Left ventricle myocardium inferior (tissue), 1 donor: ENCODE results near the gene DNAJB12. TPM values are rescaled to one million over a fixed set of nuclear protein-coding genes. Genes with fewer than 3 reads are reported as not detected.

Experiments used
- DNase-seq: peaks from one replicate; pipeline ENCODE4 v3.0.0-alpha.2; 2020
- H3K27ac ChIP-seq: fragments of 200-600 bp; replicated peaks from 2 replicates; pipeline ENCODE4 v1.8.0; 2021
- H3K27me3 ChIP-seq: fragments of 200-600 bp; 2 replicates; pipeline ENCODE4 v1.8.0; 2021; ENCODE audit warnings: low read depth
- H3K36me3 ChIP-seq: fragments of 200-600 bp; 2 replicates; pipeline ENCODE4 v1.8.0; 2021
- H3K4me1 ChIP-seq: fragments of 200-600 bp; 2 replicates; pipeline ENCODE4 v1.8.0; 2021
- H3K4me3 ChIP-seq: fragments of 200-600 bp; 2 replicates; pipeline ENCODE4 v1.8.0; 2021; ENCODE audit warnings: mild to moderate bottlenecking, moderate library complexity
- H3K9me3 ChIP-seq: fragments of 200-600 bp; replicated peaks from 2 replicates; pipeline ENCODE4 v1.8.0; 2021
- CTCF ChIP-seq: fragments of 200-600 bp; IDR thresholded peaks from 2 replicates; pipeline ENCODE4 v1.8.0; 2021; ENCODE audit warnings: antibody characterized with exemption, mild to moderate bottlenecking, borderline replicate concordance
- intact Hi-C: fragments of 100-400 bp; cut with micrococcal nuclease; formaldehyde crosslinking; loops from one replicate; pipeline ENCODE4 v1.11.0; 2022
- total RNA-seq: library from RNA; stranded (reverse); fragmentation: NEBNext Ultra II Directional; extraction: Animal tissue kit (Norgen Biotek cat#: 25700); gene quantifications from one replicate; pipeline ENCODE4 v1.2.1, GENCODE V29; 2021
- donor health status: DM: no; HTN: yes; CAD: no; lungs with severe emphysema.

The DNAJB12 gene
- total RNA-seq, 1 donor from 2014 or later: 25.6 TPM

- H3K9me3 ChIP-seq: no peaks in the 10 kb centered on the region
- H3K27ac ChIP-seq: peak overlapping the region; percentile 95
- no peaks in the 10 kb centered on the region for H3K27me3 ChIP-seq
- TF ChIP-seq CTCF: no peak
- peak; percentile 17 for DNase-seq
- peak overlapping the region; percentile 17 for H3K4me3 ChIP-seq
- intact Hi-C loops: loop anchor here (5.0 to 10.0 kb wide), 3 partner anchors 92 to 284 kb away; no protein-coding TSS in a partner anchor
- H3K4me1 ChIP-seq: peaks cover 75% of the 10 kb centered on the region
- peaks cover 45% of the 10 kb centered on the region for H3K36me3 ChIP-seq
These were observed 18.3 kb downstream of the DNAJB12 start for GRCh38 chr10:72336259-72337038.

GRCh38 chr10:72335394-72336258, 19.1 kb downstream of the DNAJB12 start:
- peak; percentile 74 for DNase-seq
- Histone ChIP-seq H3K27ac (peak overlapping the region; percentile 95), H3K4me3 (peak overlapping the region; percentile 17), H3K36me3 (peaks cover 37% of the 10 kb centered on the region), H3K9me3 (no peaks in the 10 kb centered on the region), H3K4me1 (peaks cover 76% of the 10 kb centered on the region), H3K27me3 (no peaks in the 10 kb centered on the region)
- TF ChIP-seq CTCF: peak; percentile 30
- intact Hi-C loops: loop anchor here (5.0 to 10.0 kb wide), 3 partner anchors 91 to 283 kb away; no protein-coding TSS in a partner anchor

GRCh38 chr10:72334825-72335393, 19.8 kb downstream of the DNAJB12 start:
- peaks cover 75% of the 10 kb centered on the region for H3K4me1 ChIP-seq
- peak overlapping the region; percentile 17 for H3K4me3 ChIP-seq
- H3K27ac ChIP-seq: peak overlapping the region; percentile 95
- H3K9me3 ChIP-seq: no peaks in the 10 kb centered on the region
- no peaks in the 10 kb centered on the region for H3K27me3 ChIP-seq
- H3K36me3 ChIP-seq: peaks cover 30% of the 10 kb centered on the region
- TF ChIP-seq CTCF: no peak
- intact Hi-C loops: loop anchor here (5.0 to 10.0 kb wide), 3 partner anchors 90 to 283 kb away; no protein-coding TSS in a partner anchor
- peak; percentile 80 for DNase-seq

- H3K9me3 ChIP-seq: no peaks in the 10 kb centered on the region
- peak overlapping the region; percentile 17 for H3K4me3 ChIP-seq
- no peak for TF ChIP-seq CTCF
- H3K4me1 ChIP-seq: peaks cover 81% of the 10 kb centered on the region
- no peaks in the 10 kb centered on the region for H3K27me3 ChIP-seq
- intact Hi-C loops: loop anchor here (10.0 kb wide), 2 partner anchors 90 to 210 kb away; no protein-coding TSS in a partner anchor
- peak; percentile 16 for DNase-seq
- H3K27ac ChIP-seq: peak overlapping the region; percentile 95
- H3K36me3 ChIP-seq: peaks cover 24% of the 10 kb centered on the region
These were observed 20.4 kb downstream of the DNAJB12 start for GRCh38 chr10:72334196-72334824.
